Measurements from ENCODE around the gene MOCOS. TPM values are rescaled to one million over a fixed set of nuclear protein-coding genes. Genes with fewer than 3 reads are reported as not detected.
A peak's percentile ranks its signal among the peaks of the same experiment; 100 is the strongest.

Gene MOCOS
- total and polyA plus RNA-seq, 5 donors = 0.14 to 0.64 (median 0.59) TPM

GRCh38 chr18:36273347-36273746 lies 86.0 kb downstream of the MOCOS start:
- intact Hi-C loops (cut with DNase I) = loop anchor here in 1 of 4 donors (10.0 kb wide), 1 partner anchor 89 kb away; the partner anchor contains the start of gene MOCOS

GRCh38 chr18:36274083-36274715 lies 86.9 kb downstream of the MOCOS start:
- Histone ChIP-seq H3K4me1 (ENCODE audit: control insufficient read depth, insufficient read depth, low read length) (no peaks in the 10 kb centered on the region), H3K9me3 (ENCODE audit: control insufficient read depth, low read length) (no peaks in the 10 kb centered on the region), H3K27me3 (ENCODE audit: control insufficient read depth, insufficient read depth) (no peaks in the 10 kb centered on the region), H3K4me3 (ENCODE audit: low read length) (no peak overlapping the region), H3K27ac (ENCODE audit: low read length) (no peak overlapping the region)
- WGBS = 92% methylated on average over 8 of the region's 8 CpGs
- intact Hi-C loops (cut with DNase I) = loop anchor here in 1 of 4 donors (10.0 kb wide), 1 partner anchor 89 kb away; the partner anchor contains the start of gene MOCOS
- no peak for DNase-seq
- no peak for ATAC-seq

More at GRCh38 chr18:36273347-36273746, 86.0 kb downstream of the MOCOS start:
- ATAC-seq (no peak), DNase-seq (no peak)
- H3K27ac ChIP-seq (ENCODE audit: low read length) = no peak overlapping the region
- WGBS = 91% methylated on average over 8 of the region's 8 CpGs
- H3K27me3 ChIP-seq (ENCODE audit: control insufficient read depth, insufficient read depth) = no peaks in the 10 kb centered on the region
- H3K4me1 ChIP-seq (ENCODE audit: control insufficient read depth, insufficient read depth, low read length) = no peaks in the 10 kb centered on the region
- no peak overlapping the region for H3K4me3 ChIP-seq (ENCODE audit: low read length)
- no peaks in the 10 kb centered on the region for H3K9me3 ChIP-seq (ENCODE audit: control insufficient read depth, low read length)

GRCh38 chr18:36275561-36275960 lies 88.3 kb downstream of the MOCOS start:
- no peak for DNase-seq

GRCh38 chr18:36279001-36279400 lies 91.7 kb downstream of the MOCOS start:
- DNase-seq = no peak
- ATAC-seq = no peak
- Histone ChIP-seq H3K4me1 (ENCODE audit: control insufficient read depth, insufficient read depth, low read length) (no peaks in the 10 kb centered on the region), H3K27me3 (ENCODE audit: control insufficient read depth, insufficient read depth) (no peaks in the 10 kb centered on the region), H3K4me3 (ENCODE audit: low read length) (no peak overlapping the region), H3K9me3 (ENCODE audit: control insufficient read depth, low read length) (no peaks in the 10 kb centered on the region), H3K27ac (ENCODE audit: low read length) (no peak overlapping the region)
- intact Hi-C loops (cut with DNase I) = loop anchor here in 1 of 4 donors (10.0 kb wide), 1 partner anchor 94 kb away; the partner anchor contains the start of gene MOCOS
- 61% methylated on average over 3 of the region's 3 CpGs for WGBS

More at GRCh38 chr18:36275561-36275960, 88.3 kb downstream of the MOCOS start:
- no peak for ATAC-seq
- Histone ChIP-seq H3K27me3 (ENCODE audit: control insufficient read depth, insufficient read depth) (no peaks in the 10 kb centered on the region), H3K27ac (ENCODE audit: low read length) (no peak overlapping the region), H3K4me1 (ENCODE audit: control insufficient read depth, insufficient read depth, low read length) (no peaks in the 10 kb centered on the region), H3K9me3 (ENCODE audit: control insufficient read depth, low read length) (no peaks in the 10 kb centered on the region), H3K4me3 (ENCODE audit: low read length) (no peak overlapping the region)
- intact Hi-C loops (cut with DNase I) = loop anchor here in 1 of 4 donors (10.0 kb wide), 1 partner anchor 91 kb away; the partner anchor contains the start of gene MOCOS
- WGBS = 90% methylated on average over 1 of the region's 1 CpG

- Histone ChIP-seq H3K27ac (ENCODE audit: low read length) (no peak overlapping the region), H3K9me3 (ENCODE audit: control insufficient read depth, low read length) (no peaks in the 10 kb centered on the region), H3K27me3 (ENCODE audit: control insufficient read depth, insufficient read depth) (no peaks in the 10 kb centered on the region), H3K4me1 (ENCODE audit: control insufficient read depth, insufficient read depth, low read length) (no peaks in the 10 kb centered on the region), H3K4me3 (ENCODE audit: low read length) (no peak overlapping the region)
- ATAC-seq (no peak), DNase-seq (no peak)
- intact Hi-C loops (cut with DNase I) = loop anchor here (5.0 to 10.0 kb wide), 5 partner anchors 85 to 267 kb away; no protein-coding TSS in a partner anchor
- 44% methylated on average over 3 of the region's 3 CpGs for WGBS
Observed at GRCh38 chr18:36281936-36282335, 94.6 kb downstream of the MOCOS start.

- no peaks in the 10 kb centered on the region for H3K4me1 ChIP-seq (ENCODE audit: control insufficient read depth, insufficient read depth, low read length)
- no peak overlapping the region for H3K4me3 ChIP-seq (ENCODE audit: low read length)
- no peak overlapping the region for H3K27ac ChIP-seq (ENCODE audit: low read length)
- no peaks in the 10 kb centered on the region for H3K27me3 ChIP-seq (ENCODE audit: control insufficient read depth, insufficient read depth)
- intact Hi-C loops (cut with DNase I) = loop anchor here (5.0 to 10.0 kb wide), 5 partner anchors 86 to 269 kb away; no protein-coding TSS in a partner anchor
- no peak for DNase-seq
- 79% methylated on average over 6 of the region's 6 CpGs for WGBS
- ATAC-seq = no peak
- H3K9me3 ChIP-seq (ENCODE audit: control insufficient read depth, low read length) = no peaks in the 10 kb centered on the region
Observed at GRCh38 chr18:36283448-36283847, 96.2 kb downstream of the MOCOS start.

- intact Hi-C loops (cut with DNase I) = loop anchor here (2.0 to 10.0 kb wide), 7 partner anchors 87 to 269 kb away; no protein-coding TSS in a partner anchor
- ATAC-seq (no peak), DNase-seq (no peak)
- H3K9me3 ChIP-seq (ENCODE audit: control insufficient read depth, low read length) = no peaks in the 10 kb centered on the region
- no peak overlapping the region for H3K27ac ChIP-seq (ENCODE audit: low read length)
- 48% methylated on average over 4 of the region's 4 CpGs for WGBS
- no peaks in the 10 kb centered on the region for H3K4me1 ChIP-seq (ENCODE audit: control insufficient read depth, insufficient read depth, low read length)
- H3K27me3 ChIP-seq (ENCODE audit: control insufficient read depth, insufficient read depth) = no peaks in the 10 kb centered on the region
- H3K4me3 ChIP-seq (ENCODE audit: low read length) = no peak overlapping the region
Observed at GRCh38 chr18:36284268-36284667, 97.0 kb downstream of the MOCOS start.

GRCh38 chr18:36284671-36285295 lies 97.5 kb downstream of the MOCOS start:
- Histone ChIP-seq H3K27me3 (ENCODE audit: control insufficient read depth, insufficient read depth) (no peaks in the 10 kb centered on the region), H3K9me3 (ENCODE audit: control insufficient read depth, low read length) (no peaks in the 10 kb centered on the region), H3K4me1 (ENCODE audit: control insufficient read depth, insufficient read depth, low read length) (no peaks in the 10 kb centered on the region), H3K27ac (ENCODE audit: low read length) (no peak overlapping the region), H3K4me3 (ENCODE audit: low read length) (no peak overlapping the region)
- DNase-seq (no peak), ATAC-seq (peak in 1 of 2 donors; percentile 40)
- intact Hi-C loops (cut with DNase I) = loop anchor here (2.0 to 10.0 kb wide), 7 partner anchors 87 to 270 kb away; no protein-coding TSS in a partner anchor
- 32% methylated on average over 6 of the region's 6 CpGs for WGBS

- H3K4me3 ChIP-seq (ENCODE audit: low read length) = no peak overlapping the region
- 88% methylated on average over 2 of the region's 2 CpGs for WGBS
- H3K27me3 ChIP-seq (ENCODE audit: control insufficient read depth, insufficient read depth) = no peaks in the 10 kb centered on the region
- ATAC-seq (no peak), DNase-seq (no peak)
- H3K27ac ChIP-seq (ENCODE audit: low read length) = no peak overlapping the region
- no peaks in the 10 kb centered on the region for H3K4me1 ChIP-seq (ENCODE audit: control insufficient read depth, insufficient read depth, low read length)
- H3K9me3 ChIP-seq (ENCODE audit: control insufficient read depth, low read length) = no peaks in the 10 kb centered on the region
- intact Hi-C loops (cut with DNase I) = loop anchor here in 1 of 4 donors (10.0 kb wide), 1 partner anchor 273 kb away; no protein-coding TSS in a partner anchor
Observed at GRCh38 chr18:36287653-36288052, 100.4 kb downstream of the MOCOS start.

GRCh38 chr18:36288689-36289088 lies 101.4 kb downstream of the MOCOS start:
- no peak for ATAC-seq
- intact Hi-C loops (cut with DNase I) = loop anchor here in 1 of 4 donors (10.0 kb wide), 1 partner anchor 274 kb away; no protein-coding TSS in a partner anchor
- H3K4me1 ChIP-seq (ENCODE audit: control insufficient read depth, insufficient read depth, low read length) = no peaks in the 10 kb centered on the region

GRCh38 chr18:36294031-36294430 lies 106.7 kb downstream of the MOCOS start:
- Histone ChIP-seq H3K4me1 (ENCODE audit: control insufficient read depth, insufficient read depth, low read length) (no peaks in the 10 kb centered on the region), H3K9me3 (ENCODE audit: control insufficient read depth, low read length) (no peaks in the 10 kb centered on the region), H3K27me3 (ENCODE audit: control insufficient read depth, insufficient read depth) (no peaks in the 10 kb centered on the region), H3K27ac (ENCODE audit: low read length) (no peak overlapping the region), H3K4me3 (ENCODE audit: low read length) (no peak overlapping the region)
- intact Hi-C loops (cut with DNase I) = loop anchor here in 3 of 4 donors (10.0 kb wide), 2 partner anchors 171 to 281 kb away; no protein-coding TSS in a partner anchor
- DNase-seq (no peak), ATAC-seq (no peak)
- 88% methylated on average over 1 of the region's 1 CpG for WGBS

More at GRCh38 chr18:36288689-36289088, 101.4 kb downstream of the MOCOS start:
- no peaks in the 10 kb centered on the region for H3K27me3 ChIP-seq (ENCODE audit: control insufficient read depth, insufficient read depth)
- H3K27ac ChIP-seq (ENCODE audit: low read length) = no peak overlapping the region
- H3K4me3 ChIP-seq (ENCODE audit: low read length) = no peak overlapping the region
- H3K9me3 ChIP-seq (ENCODE audit: control insufficient read depth, low read length) = no peaks in the 10 kb centered on the region
- DNase-seq = no peak

All from right cardiac atrium (tissue), 5 donors.